RPMI7951 (cell line): ENCODE data around the gene CFAP74. TPM values are rescaled to one million over a fixed set of nuclear protein-coding genes. Genes with fewer than 3 reads are reported as not detected.

Experiments
- DNase-seq: peaks from one replicate; pipeline ENCODE4 v3.0.0-alpha.2; 2012; ENCODE audit warnings: low read depth
- total RNA-seq: library from RNA; depleted of rRNA; stranded (reverse); fragments of >200 nt; shearing (Covaris generic); gene quantifications from 2 replicates; pipeline ENCODE4 v1.2.3, GENCODE V29; 2014

CFAP74 gene
- total RNA-seq, 1 experiment from 2014 or later: not detected

DNA sequence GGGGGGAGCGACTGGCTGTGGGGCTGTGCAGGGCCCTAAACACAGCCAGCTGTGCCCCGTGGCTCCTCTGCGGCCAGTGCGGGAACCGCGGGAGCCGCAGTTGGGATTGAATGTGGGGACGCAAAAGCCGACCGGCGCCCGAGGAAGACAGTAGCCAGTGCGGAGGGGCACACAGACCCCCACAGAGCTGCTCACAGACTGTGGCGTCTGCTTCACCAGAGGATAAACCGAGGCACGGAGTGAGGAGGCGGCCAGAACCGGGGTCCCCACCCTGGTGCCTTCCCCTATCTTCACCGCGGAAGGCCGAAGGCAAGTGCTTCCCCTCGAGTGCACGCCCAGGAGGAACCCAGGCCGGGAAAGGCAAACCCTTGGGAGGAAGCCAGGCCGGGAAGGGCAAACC is 75.8 kb downstream of the CFAP74 start:
- DNase-seq: no peak

DNA sequence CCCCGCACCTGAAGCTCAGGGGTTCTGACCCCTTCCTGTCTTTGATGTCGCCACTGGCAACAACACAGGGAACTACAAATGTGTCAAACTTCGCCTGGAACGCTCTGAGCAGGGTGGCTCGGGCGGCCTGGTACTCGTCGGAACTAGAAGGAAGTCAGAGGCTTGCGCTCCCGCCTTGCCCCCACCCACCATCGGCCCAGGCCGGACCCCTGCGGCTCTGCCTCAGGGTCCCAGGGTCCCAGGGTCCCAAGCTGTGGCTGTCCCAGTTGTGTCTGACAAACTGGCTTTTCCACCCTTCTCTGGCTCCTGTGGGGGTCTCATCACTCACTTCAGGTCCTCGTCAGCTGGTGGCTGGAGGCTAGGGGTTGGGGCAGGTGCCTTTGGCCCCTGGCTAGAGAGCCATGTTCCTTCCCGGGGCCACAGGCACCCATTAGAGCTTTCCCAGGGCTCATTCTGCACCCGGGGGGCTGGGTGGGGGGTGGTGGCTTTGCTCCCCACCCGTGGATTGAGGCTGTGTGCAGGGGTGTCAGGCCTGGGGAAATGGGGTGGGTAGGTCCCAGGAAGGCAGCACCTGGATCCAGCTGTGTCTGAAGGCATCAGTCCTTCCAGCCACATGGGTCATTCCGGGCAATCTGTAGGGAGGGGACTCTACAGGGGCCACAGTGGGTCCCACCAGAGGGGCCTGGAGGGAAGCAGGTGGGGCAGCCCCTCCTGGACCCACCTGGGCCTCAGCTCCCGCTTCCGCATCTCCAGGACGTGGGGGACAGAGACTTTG is 76.5 kb downstream of the CFAP74 start:
- DNase-seq: no peak

DNA sequence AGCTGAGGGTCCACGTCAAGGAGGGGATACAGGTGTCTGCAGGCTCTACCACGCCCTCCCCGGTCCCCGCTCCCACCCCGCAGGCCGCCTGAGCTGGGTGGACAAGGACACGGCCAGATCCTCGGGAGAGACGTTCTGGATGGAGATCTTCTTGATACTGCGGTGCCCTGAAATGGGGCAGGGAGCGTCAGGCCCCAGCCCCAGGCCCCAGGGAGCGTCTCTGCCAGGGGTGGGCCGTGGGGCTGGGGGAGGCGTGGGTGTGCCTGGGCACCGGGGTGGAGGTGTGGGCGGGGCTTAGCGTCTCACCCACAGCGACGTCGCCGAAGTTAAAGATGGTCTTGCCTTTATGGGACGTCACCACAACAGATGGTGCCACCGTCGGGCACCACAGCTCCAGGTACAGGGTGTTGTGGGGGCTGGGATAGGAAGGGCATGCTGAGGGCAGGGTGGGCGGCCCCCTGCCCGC is 77.2 kb downstream of the CFAP74 start:
- DNase-seq: no peak

DNA sequence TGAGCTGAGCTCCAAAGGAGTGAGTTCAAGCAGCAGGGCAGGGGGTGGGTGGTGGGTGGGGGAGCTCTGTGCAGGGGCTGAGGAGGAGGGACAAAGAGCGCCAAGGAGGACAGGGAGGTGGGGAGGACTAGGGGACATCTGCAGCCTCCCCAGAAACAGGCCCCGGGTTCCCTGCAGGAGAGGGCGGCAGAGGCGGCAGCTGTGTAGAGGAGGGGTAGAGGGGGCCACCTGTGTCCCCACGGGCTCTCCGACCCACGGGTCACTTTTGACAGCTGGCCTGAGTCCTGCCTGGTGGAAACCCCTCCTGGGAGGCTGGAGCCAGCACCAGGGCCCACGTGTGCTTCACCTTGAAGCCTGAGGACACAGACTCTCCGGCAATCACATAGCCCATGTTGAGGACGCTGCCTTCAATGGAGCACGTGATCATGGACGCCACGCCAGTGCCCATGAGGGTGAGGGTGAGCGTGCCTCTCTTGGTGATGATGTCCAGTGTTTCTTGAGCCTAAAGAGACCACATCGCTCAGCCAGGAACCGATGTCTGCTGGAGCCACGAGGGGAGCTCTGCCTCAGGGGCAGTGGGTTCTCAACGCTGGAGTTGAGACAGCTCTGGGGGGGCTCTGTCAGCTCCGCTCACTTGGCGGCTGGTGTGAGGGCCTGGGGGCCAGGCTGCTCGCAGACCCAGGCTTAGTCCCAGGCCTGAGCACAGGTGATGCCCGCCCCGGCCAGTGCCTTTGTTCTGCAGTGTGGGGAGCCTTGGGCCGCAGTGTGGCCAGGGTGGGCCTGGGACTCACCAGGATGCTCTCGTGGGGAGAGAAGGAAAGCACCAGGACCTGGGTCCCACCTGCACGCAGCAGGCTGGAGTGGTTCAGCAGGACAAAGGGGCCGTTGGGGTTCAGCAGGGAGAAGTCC is 77.9 kb downstream of the CFAP74 start:
- no peak for DNase-seq

DNA sequence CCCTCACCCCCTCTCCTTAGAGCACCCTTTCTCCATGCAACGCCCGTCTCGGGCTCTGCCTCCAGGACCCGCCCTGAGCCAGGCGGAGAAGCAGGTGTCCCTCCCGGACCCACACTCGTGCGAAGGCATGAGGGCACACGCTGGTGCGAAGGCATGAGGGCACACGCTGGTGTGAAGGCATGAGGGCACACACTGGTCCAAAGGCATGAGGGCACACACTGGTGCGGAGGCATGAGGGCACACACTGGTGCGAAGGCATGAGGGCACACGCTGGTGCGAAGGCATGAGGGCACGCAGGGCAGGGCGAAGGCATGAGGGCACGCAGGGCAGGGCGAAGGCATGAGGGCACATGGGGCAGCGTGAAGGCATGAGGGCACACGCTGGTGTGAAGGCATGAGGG is 78.7 kb downstream of the CFAP74 start:
- no peak for DNase-seq

DNA sequence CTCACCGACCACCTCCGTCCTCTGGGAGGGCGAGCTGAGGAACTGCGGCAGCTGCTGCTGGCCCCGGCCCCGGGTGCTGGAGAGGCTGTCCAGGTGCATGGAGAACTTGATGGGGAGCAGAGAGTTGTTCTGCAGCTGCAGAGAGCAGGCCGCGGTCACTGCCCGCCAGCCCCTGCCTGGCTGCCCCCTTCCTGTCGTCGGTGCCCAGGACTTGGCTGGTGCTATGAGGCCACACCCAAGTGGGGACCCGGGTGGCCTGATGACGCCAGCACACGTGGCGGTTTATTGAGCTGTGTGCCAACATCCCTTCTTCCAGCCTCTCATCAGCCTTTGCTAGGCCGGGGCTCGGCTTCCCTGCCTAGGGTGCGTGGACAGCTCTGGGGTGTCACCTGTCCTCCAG is 79.2 kb downstream of the CFAP74 start:
- no peak for DNase-seq

DNA sequence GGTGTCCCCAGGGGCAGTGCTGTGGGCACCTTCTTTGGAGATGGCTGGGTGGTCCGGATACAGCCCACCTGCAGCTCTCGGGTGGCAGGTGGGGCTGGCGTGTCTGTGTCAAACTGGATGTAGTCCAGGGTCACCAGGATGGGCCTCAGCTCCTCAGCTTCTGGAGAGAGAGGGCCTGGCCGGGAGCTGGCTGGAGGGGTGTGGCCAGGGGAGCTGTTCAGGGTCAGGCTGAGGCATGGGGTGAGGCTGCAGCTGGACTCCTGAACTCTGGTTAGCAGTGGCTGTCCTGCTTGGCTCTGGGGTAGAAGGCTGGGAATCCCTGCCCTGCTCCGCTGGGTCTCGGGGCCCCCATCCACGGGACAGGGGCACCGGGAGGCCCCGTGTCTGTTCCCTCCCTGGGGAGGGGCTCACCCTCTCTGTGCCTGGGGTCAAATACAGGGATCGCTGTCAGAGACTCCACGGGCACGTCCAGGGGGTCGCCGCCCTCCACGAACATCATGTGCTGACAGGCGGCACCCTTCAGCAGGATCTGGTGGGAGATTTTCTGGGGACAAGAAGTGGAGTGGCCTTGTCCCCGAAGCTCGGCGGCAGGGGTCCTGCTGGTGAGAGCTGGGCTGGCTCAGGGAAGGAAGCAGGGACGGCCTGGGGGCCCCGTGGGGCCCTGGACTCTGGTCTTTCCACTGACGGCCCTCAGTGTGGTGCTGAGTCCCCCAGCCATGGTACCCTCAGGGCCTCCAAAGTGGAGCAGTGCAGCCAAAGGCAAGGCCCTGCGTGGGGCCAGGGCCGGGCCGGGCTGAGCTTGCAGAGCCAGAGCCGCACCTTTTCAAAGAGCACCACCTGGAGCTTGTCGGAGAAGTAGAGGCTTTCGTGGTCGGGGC is 80.4 kb downstream of the CFAP74 start:
- no peak for DNase-seq

DNA sequence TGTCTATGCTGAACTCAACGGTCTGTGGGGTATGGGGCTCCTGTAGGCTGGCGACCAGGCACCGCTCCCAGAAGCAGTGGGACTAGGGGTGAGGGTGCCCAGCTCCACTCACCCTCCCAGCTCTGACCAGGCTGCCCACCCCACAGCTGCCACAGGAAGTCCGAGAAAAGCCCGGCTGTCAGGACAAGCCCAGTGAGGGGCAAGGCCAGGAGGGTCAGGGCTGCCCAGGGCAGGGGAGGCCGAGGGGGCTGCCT is 81.0 kb downstream of the CFAP74 start:
- DNase-seq: no peak

DNA sequence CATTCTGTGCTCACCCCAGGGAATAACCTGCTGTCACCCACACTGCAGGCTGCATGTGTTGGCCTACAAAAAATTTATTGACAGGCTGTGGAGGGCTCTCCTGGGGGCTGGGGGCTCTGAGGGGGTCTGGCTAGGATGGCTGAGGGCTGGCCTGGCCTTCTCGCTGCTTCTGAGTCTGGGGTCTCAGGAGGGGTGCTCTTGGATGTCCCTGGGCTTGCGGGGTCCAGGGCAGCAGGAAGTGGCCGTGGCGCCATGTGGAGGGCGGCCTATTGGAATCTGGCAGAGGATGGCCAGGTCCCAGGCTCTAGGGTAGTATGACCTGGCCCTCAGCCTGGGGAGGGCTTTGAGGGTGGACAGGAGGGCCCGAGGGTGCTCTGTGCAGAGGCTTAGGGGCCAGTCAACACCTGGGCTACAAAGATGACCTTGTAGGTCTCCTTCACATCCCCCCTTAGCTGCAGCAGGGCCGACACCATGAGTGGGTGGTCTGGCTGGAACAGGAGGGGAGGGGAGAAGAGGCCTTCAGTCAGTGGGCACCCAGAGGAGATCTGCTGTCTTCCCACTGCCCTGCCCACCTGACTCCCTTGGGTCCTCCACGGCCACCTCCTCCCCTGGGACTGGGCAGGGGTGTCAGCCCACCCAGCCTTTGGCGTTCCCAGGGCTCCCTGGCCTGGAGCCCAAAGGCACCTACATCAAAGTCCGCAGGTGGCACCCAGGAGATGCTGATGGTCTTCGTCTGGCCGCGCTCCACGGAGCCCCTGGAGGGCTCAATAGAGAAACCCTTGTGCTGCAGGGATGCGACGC is 81.5 kb downstream of the CFAP74 start:
- no peak for DNase-seq

DNA sequence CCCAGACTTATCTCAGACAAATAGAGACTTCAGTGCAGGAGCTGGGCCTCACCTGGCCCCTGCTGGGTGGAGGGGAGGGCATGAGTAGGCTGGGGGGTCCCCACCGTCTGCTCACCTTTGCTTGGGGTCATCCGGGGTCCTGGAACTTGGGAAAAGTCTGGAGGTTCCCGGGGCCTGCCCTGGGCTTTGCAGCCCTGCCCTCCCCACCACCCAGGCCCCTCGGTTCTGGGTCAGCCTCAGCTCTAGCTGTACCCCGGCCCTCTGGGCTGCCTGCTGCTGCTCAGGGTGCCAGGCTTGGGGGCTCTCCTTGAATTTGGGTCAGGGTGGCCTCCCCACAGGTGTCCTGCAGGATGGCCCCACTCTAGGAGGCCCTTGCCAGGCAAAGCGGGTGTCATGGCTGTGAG is 82.1 kb downstream of the CFAP74 start:
- no peak for DNase-seq

DNA sequence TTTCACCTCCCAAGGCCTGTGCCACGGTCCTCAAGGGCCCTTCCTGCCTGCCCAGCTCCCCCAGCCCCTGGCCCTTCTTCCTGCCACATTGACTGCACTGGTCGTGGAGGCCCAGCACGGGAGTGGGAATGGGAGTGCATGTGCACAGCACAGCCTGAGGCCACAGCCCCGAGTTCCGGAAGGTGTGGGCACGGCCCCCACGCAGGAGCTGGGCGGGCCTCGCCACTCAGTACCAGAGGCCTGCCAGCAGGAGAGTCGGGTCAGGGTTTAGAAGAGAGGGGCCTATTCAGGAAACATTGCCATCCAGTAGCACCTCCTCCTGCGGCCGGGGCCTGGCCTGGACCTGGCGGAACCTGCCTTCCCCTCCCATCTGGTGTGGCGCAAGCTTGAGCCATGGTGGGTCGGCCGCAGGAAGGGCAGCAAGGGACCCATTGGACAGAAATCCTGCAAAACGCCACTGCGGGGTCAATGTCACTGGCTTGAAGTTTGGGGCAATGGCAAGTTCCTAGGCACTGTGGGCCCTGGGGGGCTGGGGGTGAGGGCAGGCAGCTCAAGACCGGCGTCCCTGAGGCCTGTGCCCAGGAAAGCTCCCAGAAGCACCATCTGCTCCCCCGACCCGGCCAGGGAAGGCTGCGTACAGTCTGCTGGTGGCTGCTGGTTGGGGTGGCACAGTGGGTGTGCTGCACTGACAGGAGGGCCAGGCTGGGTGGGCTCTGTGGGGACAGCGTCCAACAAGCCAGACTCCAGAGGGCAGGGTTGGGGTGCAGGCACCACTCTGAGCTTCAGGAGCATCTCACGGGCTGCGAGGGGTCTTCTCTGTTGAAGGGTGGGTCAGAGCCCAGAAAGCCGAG is 82.8 kb downstream of the CFAP74 start:
- DNase-seq: no peak

DNA sequence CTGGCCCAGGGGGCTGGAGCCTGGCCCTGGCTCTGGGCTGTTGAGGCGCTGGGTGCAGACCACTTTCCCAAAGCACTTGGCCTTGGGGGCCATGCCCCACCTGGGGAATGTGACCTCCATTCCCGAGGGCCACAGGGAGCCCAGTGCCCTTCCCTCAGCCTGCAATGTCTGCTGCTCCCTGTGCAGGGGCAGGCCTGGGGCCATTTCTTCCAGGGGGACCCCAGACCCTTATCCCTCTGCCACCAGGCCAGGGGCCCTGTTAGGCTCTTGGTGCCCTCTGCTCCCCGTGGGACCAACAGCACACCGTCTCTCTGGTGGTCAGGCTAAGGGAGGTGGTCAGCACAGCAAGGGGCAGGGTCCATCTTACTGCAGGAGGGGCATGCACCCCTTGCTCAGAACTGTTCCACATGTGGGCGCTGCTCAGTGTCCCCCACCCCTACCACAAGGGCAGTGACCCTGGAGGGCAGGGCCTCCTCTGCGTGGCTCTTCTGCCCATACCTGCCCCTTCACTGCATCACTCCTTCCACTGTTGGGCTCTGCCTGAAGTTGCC is 83.5 kb downstream of the CFAP74 start:
- no peak for DNase-seq

DNA sequence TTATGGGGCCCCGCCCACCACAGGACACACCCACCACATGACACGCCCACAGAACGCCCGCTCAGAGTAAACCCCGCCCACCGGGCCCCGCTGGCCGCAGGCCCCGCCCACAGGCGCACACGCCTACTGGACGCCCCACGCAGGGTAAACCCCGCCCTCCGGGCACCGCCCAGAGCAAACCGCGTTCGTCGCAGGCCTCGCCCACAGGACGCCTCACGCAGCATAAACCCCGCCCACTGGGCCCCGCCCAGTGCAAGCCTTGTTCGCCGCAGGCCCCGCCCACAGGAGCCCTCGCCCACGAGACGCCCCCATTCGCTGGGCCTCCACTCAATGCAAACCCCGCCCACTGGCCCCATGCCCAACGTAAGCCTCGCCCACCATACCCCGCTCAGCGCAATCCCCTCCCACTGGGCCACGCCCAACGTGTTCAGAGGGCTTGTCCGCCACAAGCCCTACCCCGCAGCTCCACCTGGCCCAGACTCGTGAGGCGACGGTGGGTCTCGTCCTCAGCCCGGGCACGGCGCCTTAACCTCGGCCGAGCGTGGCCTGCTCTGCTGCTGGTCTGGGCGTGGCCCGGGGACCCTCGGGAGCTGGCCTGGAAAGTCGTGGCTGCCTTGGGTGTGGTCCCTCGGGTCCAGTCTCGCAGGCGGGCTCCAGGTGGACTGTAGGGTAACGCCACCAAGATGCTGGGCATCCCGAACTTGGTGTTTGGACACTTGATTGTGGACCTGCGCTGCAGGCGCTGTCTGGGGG is 84.1 kb downstream of the CFAP74 start:
- DNase-seq: peak; percentile 93

DNA sequence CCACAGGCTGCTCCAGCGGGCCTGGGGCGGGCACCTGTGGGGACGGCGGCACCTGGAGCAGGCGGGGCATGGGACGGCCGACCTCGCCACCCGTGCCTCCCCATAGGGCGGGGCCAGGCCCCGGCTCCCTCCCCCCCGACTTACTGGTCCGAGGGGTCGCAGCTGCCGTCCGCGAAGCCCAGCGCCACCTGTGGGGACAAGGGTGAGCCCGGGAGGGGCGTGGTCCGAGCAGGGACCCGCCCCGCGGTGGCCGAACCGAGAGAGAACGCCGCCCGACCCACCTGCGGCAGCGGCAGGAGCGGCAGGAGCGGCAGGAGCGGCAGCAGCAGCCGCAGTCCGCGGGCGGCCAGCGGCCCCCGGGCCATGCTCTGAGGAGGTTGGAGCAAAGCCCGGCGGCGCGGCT is 84.7 kb downstream of the CFAP74 start, which contains the start of gene TMEM52:
Gene TMEM52, minus strand, starts transcription at position 379 of the 403 bp plus-strand sequence. Its CDS starts 14 bp downstream, at position 365.
- DNase-seq: no peak

DNA sequence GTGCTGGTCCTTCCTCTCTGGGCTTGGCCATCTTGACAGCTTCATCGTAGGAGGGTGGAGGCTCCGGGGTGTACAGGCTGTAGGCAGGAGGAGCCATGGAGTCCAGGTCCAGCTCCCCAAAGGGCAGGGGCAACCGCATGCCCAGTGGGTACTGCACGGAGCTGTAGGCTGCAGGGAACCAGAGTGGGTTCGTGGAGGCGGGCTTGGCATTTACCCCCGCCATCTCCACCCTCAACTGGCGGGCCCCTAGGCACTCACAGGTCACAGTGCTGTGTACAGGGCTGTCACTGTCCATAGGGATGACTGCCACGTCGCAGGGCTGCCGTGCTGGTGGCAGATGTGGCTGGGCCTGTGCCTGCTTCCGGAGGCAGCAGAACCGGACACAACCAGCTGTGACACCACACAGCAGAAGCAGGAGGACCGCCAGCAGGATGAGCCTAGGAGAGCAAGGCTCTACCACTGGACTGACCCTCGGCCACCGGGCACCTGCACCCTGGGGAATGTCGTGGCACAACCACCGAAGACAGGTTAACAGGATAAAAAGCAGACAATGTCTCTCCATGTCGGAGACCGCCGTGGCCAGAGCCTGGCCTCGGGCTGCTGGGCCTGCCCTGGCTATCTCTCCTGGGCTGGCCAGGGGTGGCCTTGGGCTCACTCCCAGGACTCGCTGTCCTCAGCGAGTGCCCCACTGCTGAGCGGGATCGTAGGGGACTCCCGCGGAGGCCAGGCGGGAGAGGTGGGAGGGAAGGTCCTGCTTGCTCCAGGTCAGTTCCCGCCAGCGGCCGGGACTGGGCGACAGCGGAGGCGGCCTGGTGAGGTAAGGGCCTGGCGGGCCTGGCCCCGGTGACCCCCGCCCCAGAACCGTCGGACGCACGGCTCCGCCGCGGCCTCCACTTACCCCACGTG is 85.3 kb downstream of the CFAP74 start:
- DNase-seq: no peak

DNA sequence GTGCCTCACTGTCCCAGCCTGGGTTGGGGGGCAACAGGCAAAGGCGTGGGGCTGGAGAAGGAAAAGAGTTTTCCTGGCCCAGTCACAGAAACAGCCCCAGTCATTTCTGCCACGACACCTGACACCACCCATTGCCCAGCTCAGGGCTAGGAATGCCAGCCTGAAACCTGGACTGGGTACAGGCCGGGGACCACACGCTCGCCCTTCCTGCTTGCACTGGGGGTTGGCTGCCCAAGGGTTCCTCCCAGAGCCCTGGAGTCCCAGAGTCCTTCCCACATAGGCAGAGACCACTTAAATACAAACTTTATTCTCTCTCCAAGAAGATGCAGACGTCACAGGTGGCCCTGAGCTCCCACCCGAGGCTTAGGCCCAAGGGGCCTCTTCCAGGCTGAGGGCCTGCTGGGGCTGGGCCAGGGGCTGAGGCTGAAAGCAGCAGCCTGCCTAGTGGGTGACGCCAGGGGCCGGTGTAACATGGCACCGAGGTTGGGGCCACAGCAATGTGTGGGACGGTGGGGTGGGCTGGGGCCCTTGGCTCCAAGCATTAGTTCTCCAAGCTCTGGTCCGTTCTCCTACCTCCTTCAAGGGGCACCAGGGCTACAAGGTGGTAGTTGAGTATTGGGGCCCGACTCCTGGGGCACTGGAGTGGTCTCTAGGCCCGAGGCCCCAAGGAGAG is 86.1 kb downstream of the CFAP74 start:
- no peak for DNase-seq

DNA sequence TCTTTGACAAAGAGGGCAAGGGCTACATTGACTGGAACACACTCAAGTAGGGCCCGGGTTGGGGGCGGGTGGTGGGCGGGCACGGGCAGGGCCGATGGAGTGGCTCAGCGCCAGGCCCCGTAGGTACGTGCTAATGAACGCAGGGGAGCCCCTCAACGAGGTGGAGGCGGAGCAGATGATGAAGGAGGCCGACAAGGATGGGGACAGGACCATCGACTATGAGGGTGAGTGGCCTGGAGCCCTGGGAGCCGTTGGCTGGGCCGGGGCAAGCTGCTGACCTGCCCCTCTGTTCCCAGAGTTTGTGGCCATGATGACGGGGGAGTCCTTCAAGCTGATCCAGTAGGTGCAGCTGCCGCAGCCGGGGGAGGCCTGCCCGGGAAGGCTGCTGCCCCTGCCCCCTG is 86.7 kb downstream of the CFAP74 start:
- DNase-seq: no peak
